ENCODE results near the gene INTS12. TPM values are rescaled to one million over a fixed set of nuclear protein-coding genes. Genes with fewer than 3 reads are reported as not detected.

Gene INTS12
- total RNA-seq, 1 experiment from 2014 or later = 13.3 TPM

DNA sequence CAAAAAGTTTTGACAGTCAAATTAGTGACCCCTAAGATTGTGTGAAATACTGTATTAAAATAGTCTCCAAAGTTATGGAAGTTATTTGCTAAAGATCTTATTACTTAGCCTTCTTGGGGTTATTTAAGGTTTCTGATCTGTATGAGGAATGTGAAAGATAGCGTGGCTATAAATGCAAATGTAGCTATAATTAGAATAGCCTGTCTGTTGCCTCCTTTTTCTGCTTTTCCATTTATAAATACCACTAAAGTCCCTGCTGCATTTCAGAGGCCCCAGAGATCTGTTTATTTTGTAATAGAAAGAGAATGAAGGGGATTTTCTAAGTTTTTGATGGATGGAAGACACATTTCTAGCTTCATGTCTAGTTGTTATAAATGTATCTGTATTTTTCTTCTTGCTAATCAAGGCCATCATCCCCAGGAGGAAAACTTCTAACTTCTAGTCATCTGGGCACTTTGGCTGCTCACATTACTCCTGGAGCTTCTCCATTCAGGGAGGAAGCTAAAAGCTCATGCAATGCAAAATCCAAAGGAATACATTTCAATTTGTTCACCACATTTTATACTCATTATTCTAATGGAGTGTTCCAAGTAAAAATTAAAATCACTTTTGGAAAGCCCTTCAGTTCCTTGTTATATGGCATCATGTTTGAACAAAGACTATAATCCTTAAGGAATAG is 73.9 kb downstream of the INTS12 start:
- ChIA-PET CTCF (no interaction called here), POLR2A (ENCODE audit: unreplicated experiment) (interaction anchor here (0.6 kb wide), 1 partner anchor 39 kb away, joined by 4 read pairs; no protein-coding TSS in a partner anchor)
- Histone ChIP-seq H3K9me3 (ENCODE audit: low read length) (no peaks in the 10 kb centered on the region), H3K4me2 (ENCODE audit: low read length) (no peak overlapping the region), H3K27ac (ENCODE audit: low read length) (no peak overlapping the region), H3K36me3 (ENCODE audit: low read depth, low read length) (no peaks in the 10 kb centered on the region), H3K4me3 (ENCODE audit: low read length) (no peak overlapping the region), H3F3A (ENCODE audit: low read length, unreplicated experiment) (no peaks in the 10 kb centered on the region), H3K79me2 (ENCODE audit: low read length) (no peaks in the 10 kb centered on the region), H3K9ac (ENCODE audit: low read length) (no peak overlapping the region), H3K4me1 (ENCODE audit: insufficient read depth, low read length) (peaks cover 38% of the 10 kb centered on the region), H2AFZ (ENCODE audit: low read length) (no peak overlapping the region), H3K27me3 (ENCODE audit: low read length) (no peaks in the 10 kb centered on the region), H4K20me1 (ENCODE audit: low read length) (no peaks in the 10 kb centered on the region), H3K9me2 (replicated peaks; ENCODE audit: low read length) (no peaks in the 10 kb centered on the region)
- BruUV-seq (replicated peaks) = no TSS peak
- ATAC-seq (no peak), DNase-seq (no peak)
- TF ChIP-seq EZH2 (IDR thresholded peaks at IDR 0.05; ENCODE audit: low read length, unreplicated experiment) (no peak), EZH2phosphoT487 (IDR thresholded peaks at IDR 0.05; ENCODE audit: borderline replicate concordance, low read length) (no peak)
- TF ChIP-seq, protein P1, sequence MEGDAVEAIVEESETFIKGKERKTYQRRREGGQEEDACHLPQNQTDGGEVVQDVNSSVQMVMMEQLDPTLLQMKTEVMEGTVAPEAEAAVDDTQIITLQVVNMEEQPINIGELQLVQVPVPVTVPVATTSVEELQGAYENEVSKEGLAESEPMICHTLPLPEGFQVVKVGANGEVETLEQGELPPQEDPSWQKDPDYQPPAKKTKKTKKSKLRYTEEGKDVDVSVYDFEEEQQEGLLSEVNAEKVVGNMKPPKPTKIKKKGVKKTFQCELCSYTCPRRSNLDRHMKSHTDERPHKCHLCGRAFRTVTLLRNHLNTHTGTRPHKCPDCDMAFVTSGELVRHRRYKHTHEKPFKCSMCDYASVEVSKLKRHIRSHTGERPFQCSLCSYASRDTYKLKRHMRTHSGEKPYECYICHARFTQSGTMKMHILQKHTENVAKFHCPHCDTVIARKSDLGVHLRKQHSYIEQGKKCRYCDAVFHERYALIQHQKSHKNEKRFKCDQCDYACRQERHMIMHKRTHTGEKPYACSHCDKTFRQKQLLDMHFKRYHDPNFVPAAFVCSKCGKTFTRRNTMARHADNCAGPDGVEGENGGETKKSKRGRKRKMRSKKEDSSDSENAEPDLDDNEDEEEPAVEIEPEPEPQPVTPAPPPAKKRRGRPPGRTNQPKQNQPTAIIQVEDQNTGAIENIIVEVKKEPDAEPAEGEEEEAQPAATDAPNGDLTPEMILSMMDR (conservative IDR thresholded peaks at IDR 0.05; ENCODE audit: low read depth, low read length) = no peak
- intact Hi-C loops (cut with micrococcal nuclease) = loop anchor here (5.0 kb wide), 3 partner anchors 43 to 137 kb away; no protein-coding TSS in a partner anchor

DNA sequence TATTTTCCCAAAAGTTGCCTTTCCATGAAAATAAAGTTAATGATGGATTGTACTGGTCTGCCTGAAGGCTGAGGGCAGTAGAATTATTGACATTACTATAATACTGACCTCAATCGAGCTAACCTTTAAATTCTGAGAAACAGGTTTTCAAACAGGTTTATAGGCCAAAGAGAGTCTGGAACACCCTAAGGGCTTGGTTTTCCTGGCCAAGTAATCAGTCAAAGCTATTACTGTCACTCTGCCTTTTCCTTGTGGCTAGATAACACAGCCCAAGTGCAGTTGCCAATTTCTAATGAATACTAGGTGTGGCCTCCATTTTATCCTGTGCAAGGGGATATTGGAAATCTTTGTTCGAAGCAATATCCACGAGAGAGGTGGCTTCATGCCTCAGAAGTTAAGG is 75.2 kb downstream of the INTS12 start:
- Histone ChIP-seq H3K4me3 (ENCODE audit: low read length) (peak overlapping the region; percentile 48; the same call in 1 of the 2 replicates), H3K27ac (ENCODE audit: low read length) (peak overlapping the region; percentile 93), H3K36me3 (ENCODE audit: low read depth, low read length) (no peaks in the 10 kb centered on the region), H3K79me2 (ENCODE audit: low read length) (no peaks in the 10 kb centered on the region), H3K27me3 (ENCODE audit: low read length) (no peaks in the 10 kb centered on the region), H3F3A (ENCODE audit: low read length, unreplicated experiment) (no peaks in the 10 kb centered on the region), H4K20me1 (ENCODE audit: low read length) (no peaks in the 10 kb centered on the region), H3K4me1 (ENCODE audit: insufficient read depth, low read length) (peaks cover 38% of the 10 kb centered on the region), H3K9ac (ENCODE audit: low read length) (peak overlapping the region; percentile 55), H3K9me3 (ENCODE audit: low read length) (no peaks in the 10 kb centered on the region), H2AFZ (ENCODE audit: low read length) (no peak overlapping the region), H3K9me2 (replicated peaks; ENCODE audit: low read length) (no peaks in the 10 kb centered on the region), H3K4me2 (ENCODE audit: low read length) (peak overlapping the region; percentile 78)
- TF ChIP-seq, protein P1 (conservative IDR thresholded peaks at IDR 0.05; ENCODE audit: low read depth, low read length) = no peak
- no peak for TF ChIP-seq EZH2phosphoT487 (IDR thresholded peaks at IDR 0.05; ENCODE audit: borderline replicate concordance, low read length)
- no peak for TF ChIP-seq EZH2 (IDR thresholded peaks at IDR 0.05; ENCODE audit: low read length, unreplicated experiment)
- POLR2A ChIA-PET (ENCODE audit: unreplicated experiment) = interaction anchor here (0.9 kb wide), 1 partner anchor 81 kb away, joined by 3 read pairs; the partner anchor contains the start of gene ARHGEF38
- peak; percentile 77 for ATAC-seq
- no TSS peak for BruUV-seq (replicated peaks)
- CTCF ChIA-PET = interaction anchor here (0.6 to 1.6 kb wide), 3 partner anchors 19 to 112 kb away, joined by 3 to 5 read pairs (median 4); partner anchors contain the start of gene ARHGEF38
- intact Hi-C loops (cut with micrococcal nuclease) = loop anchor here (1.0 to 5.0 kb wide), 8 partner anchors 22 to 136 kb away; partner anchors contain the start of genes ARHGEF38, GSTCD and INTS12
- peak; percentile 92 for DNase-seq

Other genes with a start within 250 kb of the INTS12 start
- 108 and 125 TPM in 2 replicates for gene PPA2, start 234.6 kb downstream of the INTS12 start, total RNA-seq (2014; rRNA removed)
- 2.0 and 5.9 TPM in 2 replicates for gene ARHGEF38, start 156.1 kb downstream of the INTS12 start, total RNA-seq (2014; rRNA removed)
- 12.1 and 15.4 TPM in 2 replicates for gene GSTCD, start 95 bp upstream of the INTS12 start, total RNA-seq (2014; rRNA removed)
- gene NPNT, start 186.8 kb upstream of the INTS12 start, total RNA-seq (2014; rRNA removed) = 29.7 and 34.5 TPM in 2 replicates

Data from PC-3 (cell line).